H7 (cell line): Measurements from ENCODE around the gene C19orf18. TPM values are rescaled to one million over a fixed set of nuclear protein-coding genes. Genes with fewer than 3 reads are reported as not detected.

Experiments
- DNase-seq: peaks from one replicate; pipeline ENCODE4 v3.0.0; 2012
- H3K27me3 ChIP-seq: 2 replicates; pipeline ENCODE4 v1.6.0; 2011; ENCODE audit warnings: mild to moderate bottlenecking, low read length; ENCODE audit not compliant: control insufficient read depth, insufficient read depth
- H3K36me3 ChIP-seq: replicated peaks from 2 replicates; pipeline ENCODE4 v1.5.1; 2011; ENCODE audit warnings: low read length; ENCODE audit not compliant: control insufficient read depth, insufficient read depth
- H3K4me3 ChIP-seq: 2 replicates; pipeline ENCODE4 v1.5.1; 2011; ENCODE audit warnings: low read depth, mild to moderate bottlenecking, control low read depth, low read length, moderate library complexity; ENCODE audit not compliant: insufficient read depth
- total RNA-seq: library from RNA; depleted of rRNA; stranded (reverse); fragments of >200 nt; shearing (Covaris generic); gene quantifications from 2 replicates; pipeline ENCODE4 v1.2.3, GENCODE V29; 2014

Gene C19orf18
- total RNA-seq, 1 experiment from 2014 or later = 0.38 TPM

DNA sequence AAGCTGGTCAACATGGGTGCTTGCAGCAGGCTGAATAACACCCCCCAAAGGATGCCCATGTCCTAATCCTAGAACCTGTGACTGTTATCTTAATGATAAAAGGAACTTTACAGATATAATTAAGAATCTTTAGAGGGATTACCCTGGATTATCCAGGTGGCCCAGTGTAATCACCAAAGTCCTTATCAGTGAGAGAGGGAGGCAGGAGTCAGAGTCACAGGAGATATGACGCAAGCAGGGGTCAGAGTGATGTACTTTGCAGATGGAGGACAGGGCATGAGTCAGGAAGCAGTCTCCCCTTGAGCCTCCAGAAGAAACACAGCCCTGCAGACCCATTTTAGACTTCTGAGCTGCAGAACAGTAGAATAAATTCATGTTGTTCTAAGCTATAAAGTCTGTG is 18.5 kb upstream of the C19orf18 start:
- Histone ChIP-seq H3K36me3 (peaks cover 11% of the 10 kb centered on the region), H3K4me3 (no peak overlapping the region), H3K27me3 (no peaks in the 10 kb centered on the region)
- DNase-seq = no peak

GRCh38 chr19:57978586-57979289 is 4.4 kb upstream of the C19orf18 start:
- Histone ChIP-seq H3K4me3 (no peak overlapping the region), H3K27me3 (no peaks in the 10 kb centered on the region), H3K36me3 (peaks cover 19% of the 10 kb centered on the region)
- DNase-seq = no peak

- DNase-seq = no peak
- Histone ChIP-seq H3K36me3 (no peaks in the 10 kb centered on the region), H3K27me3 (no peaks in the 10 kb centered on the region), H3K4me3 (no peak overlapping the region)
These were observed 9.6 kb downstream of the C19orf18 start for GRCh38 chr19:57964761-57965160.

- DNase-seq = no peak
- Histone ChIP-seq H3K4me3 (no peak overlapping the region), H3K36me3 (no peaks in the 10 kb centered on the region), H3K27me3 (no peaks in the 10 kb centered on the region)
These were observed 12.5 kb downstream of the C19orf18 start for GRCh38 chr19:57961785-57962184.

GRCh38 chr19:57954996-57955395 is 19.3 kb downstream of the C19orf18 start:
- no peak for DNase-seq
- Histone ChIP-seq H3K36me3 (no peaks in the 10 kb centered on the region), H3K27me3 (no peaks in the 10 kb centered on the region), H3K4me3 (no peak overlapping the region)

- H3K27me3 ChIP-seq = no peaks in the 10 kb centered on the region
- no peak overlapping the region for H3K4me3 ChIP-seq
- no peaks in the 10 kb centered on the region for H3K36me3 ChIP-seq
- no peak for DNase-seq
These were observed 24.6 kb downstream of the C19orf18 start for GRCh38 chr19:57949702-57950101.

- no peak for DNase-seq
- Histone ChIP-seq H3K27me3 (no peaks in the 10 kb centered on the region), H3K36me3 (no peaks in the 10 kb centered on the region), H3K4me3 (no peak overlapping the region)
These were observed 25.0 kb downstream of the C19orf18 start for GRCh38 chr19:57949296-57949695.

- Histone ChIP-seq H3K27me3 (no peaks in the 10 kb centered on the region), H3K36me3 (peaks cover 6% of the 10 kb centered on the region), H3K4me3 (peak within 1 kb of the TSS; percentile 82)
- peak; percentile 97 for DNase-seq
These were observed 26.8 kb downstream of the C19orf18 start, which contains the start of gene ZNF256 for GRCh38 chr19:57947419-57948134. Gene ZNF256 (minus strand): TSS chr19:57947706. CDS start chr19:57947474, 232 bp downstream.

GRCh38 chr19:57947088-57947418 is 27.3 kb downstream of the C19orf18 start:
- peaks cover 11% of the 10 kb centered on the region for H3K36me3 ChIP-seq
- no peaks in the 10 kb centered on the region for H3K27me3 ChIP-seq
- peak overlapping the region; percentile 82 for H3K4me3 ChIP-seq
- DNase-seq = no peak

- no peak for DNase-seq
- 0 out of 2 replicates have a peak overlapping the region, but pooled peaks have one; percentile 82 for H3K4me3 ChIP-seq
- H3K36me3 ChIP-seq = peaks cover 18% of the 10 kb centered on the region
- H3K27me3 ChIP-seq = no peaks in the 10 kb centered on the region
These were observed 28.0 kb downstream of the C19orf18 start for GRCh38 chr19:57946316-57946715.

- no peak overlapping the region for H3K4me3 ChIP-seq
- no peaks in the 10 kb centered on the region for H3K27me3 ChIP-seq
- H3K36me3 ChIP-seq = peaks cover 22% of the 10 kb centered on the region
- no peak for DNase-seq
These were observed 32.7 kb downstream of the C19orf18 start for GRCh38 chr19:57941593-57941992.

- DNase-seq = no peak
- Histone ChIP-seq H3K4me3 (no peak overlapping the region), H3K27me3 (no peaks in the 10 kb centered on the region; the same call in 1 of the 2 replicates), H3K36me3 (peaks cover 7% of the 10 kb centered on the region)
These were observed 38.6 kb downstream of the C19orf18 start for GRCh38 chr19:57935731-57936130.

DNA sequence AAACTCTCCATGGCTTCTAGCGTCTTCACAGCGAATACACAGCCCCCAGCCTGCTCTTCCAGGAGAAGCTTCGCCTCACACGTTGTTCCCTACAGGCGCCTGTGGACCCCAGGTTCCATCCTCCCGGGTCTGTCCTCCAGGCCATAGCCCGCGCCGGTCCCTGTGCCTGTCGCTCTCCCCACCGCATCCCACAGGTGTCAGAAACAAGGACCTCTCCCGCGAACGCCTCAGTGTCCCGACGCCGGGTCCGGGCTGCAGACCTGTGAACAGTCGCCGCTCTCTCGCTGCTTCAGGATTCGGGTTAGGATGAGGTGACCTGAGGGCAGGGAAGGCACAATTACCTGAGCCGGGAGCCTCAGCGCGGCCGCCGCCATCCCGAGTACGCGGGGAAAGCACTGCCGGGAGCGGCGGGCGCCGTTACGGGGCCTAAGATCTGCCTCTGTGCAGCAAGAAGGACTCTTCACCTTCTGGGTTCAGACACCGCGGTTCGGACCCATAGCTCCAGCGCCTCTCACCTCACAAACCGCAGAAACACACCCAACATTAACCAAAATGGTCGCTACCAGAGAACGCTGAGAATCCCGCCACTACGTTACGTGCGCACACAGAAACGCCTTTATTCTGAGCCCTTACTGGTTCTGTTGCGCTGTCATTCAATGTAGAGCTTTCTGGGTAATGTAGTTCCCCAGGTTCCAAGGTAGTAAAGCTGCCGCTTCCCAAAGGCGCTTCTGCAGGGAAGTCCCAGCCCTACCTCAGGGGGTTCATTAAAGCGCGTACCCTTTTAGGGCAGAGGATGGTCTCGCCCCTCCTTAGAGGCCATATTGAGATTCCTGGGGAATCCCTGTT is 39.3 kb downstream of the C19orf18 start, which contains the start of gene ZNF418:
TSS of gene ZNF418 (minus strand) at position 583 of the 846 bp plus-strand sequence. CDS start 1,580 bp downstream, outside the sequence.
- H3K27me3 ChIP-seq = no peaks in the 10 kb centered on the region; the same call in 1 of the 2 replicates
- H3K4me3 ChIP-seq = peak within 1 kb of the TSS; percentile 72
- peaks cover 10% of the 10 kb centered on the region for H3K36me3 ChIP-seq
- peak; percentile 86 for DNase-seq

GRCh38 chr19:57927587-57927986 is 46.7 kb downstream of the C19orf18 start:
- Histone ChIP-seq H3K27me3 (no peaks in the 10 kb centered on the region), H3K4me3 (no peak overlapping the region), H3K36me3 (peaks cover 49% of the 10 kb centered on the region)
- no peak for DNase-seq
